ENCODE data around the gene EIF4A2.

- no peak for TF ChIP-seq CTCF (IDR thresholded peaks at IDR 0.05)
- no peak for TF ChIP-seq POLR2A (IDR thresholded peaks at IDR 0.05)
Measured at GRCh38 chr3:186798239-186798874, 15.0 kb downstream of the EIF4A2 start.
